GM19023 (cell line): ENCODE data around the gene DENND4A.
"Not testable (repeated sequence)": the region's sequence is repeated elsewhere in the genome, so short reads cannot be mapped to it uniquely, and the experiment has no call there.

Experiments used
- ATAC-seq: cut with Tn5 transposase; IDR thresholded peaks from one replicate; pipeline ENCODE4 v1.9.1; 2021; ENCODE audit warnings: mild to moderate bottlenecking, moderate library complexity; ENCODE audit not compliant: unreplicated experiment

DENND4A gene

DNA sequence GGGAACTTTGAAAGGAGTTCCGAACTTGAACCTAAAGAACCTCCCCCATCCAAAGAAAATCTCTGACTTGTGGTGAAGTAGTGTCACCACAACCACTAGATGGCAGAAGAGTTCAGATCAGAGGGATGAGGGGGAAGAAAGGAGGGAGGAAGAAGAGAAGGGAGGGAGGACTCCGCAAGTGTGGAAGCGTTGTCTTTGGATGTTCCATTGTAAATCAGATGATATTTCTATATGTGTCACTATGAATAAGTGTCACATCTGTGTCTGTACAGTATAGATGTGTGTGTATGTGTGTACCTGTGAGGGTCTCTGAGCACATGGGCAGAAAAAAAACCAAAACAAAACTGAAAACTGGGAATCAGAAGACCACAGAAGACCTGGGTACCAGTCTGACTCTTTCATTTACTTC lies 153.4 kb downstream of the DENND4A start:
- ATAC-seq = no peak

DNA sequence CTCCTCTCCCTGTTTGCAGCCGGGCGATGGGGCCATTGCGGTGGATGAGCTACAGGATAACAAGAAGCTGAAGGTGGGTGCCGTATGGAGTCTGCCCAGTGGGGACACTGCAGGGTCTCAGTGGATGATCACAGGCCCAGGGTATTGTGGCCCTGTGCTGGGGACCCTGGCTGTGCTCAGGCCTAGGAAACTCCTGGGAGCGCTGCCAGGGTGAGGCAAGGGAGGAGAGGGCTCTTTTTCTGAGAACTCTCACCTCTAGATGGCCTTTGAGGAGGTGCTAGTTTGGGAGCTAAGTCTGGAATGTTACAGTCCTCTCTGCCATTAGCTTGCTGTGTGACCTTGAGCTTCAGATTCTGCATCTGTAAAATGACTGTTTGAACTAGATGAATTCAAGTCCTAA lies 154.0 kb downstream of the DENND4A start:
- ATAC-seq = no peak

DNA sequence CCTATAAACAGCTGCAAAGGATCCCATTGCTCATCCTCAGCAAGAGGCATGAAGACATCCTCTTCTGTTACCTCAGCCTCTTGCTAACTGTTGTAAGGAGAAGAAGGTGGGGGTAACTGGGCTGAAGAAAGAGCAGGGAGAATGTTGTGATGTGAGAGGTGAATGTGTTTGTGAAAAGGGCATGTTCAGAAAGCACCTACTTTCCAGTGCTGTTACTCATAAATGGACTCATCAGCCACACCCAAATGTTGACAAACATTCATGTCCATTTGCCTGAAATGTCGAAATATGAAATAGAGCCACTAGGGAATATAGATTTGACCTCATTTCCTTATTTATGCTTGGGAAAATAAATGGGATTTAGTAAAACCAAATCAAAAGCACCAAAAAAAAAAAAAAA lies 157.7 kb downstream of the DENND4A start:
- no peak for ATAC-seq

DNA sequence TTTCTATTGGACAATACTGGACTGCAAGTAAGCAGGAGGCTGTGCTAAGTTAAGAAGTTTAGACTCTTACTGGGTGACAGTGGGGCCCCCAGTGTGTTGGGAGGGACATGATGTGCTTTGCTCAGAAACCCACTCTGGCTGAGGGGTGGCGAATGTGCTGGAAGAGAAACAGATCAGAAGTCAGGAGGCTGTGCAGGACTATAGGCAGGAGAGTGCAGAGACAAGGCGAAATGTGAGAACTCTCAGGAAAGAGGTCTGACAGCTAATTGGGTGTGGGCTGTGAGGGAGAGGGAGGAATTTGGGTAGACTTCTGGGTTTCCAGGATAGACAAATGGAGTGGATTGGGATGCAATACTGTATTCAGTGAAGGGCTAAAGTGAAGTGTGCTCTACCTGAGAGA lies 158.3 kb downstream of the DENND4A start:
- ATAC-seq = no peak

DNA sequence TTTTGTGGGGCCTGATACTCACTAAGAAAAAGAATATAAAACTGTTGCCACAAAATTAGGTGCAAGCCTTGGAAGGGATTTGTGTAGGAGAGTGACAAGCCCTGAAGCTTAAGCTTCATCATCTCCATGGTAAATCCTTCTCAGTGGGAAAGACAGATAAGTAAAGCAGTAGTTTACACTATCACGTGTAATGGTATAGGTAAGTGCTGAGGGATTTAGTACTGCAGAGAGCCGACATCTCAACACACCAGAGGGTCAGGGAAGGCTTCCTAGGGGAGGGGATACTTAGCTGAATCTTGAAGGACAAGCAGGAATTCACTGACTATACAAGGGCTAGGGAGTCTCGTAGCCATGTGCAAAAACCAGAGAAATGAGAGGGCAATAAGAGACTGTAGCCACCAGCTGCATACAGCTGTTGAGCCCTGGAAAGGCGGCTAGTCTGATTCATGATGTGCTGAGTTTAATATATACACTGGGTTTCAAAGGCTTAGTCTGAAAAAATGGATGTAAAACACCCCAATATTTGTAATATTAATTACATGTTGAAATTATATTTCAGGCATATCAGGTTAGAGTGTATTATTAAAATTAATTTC lies 159.2 kb downstream of the DENND4A start:
- no peak for ATAC-seq

DNA sequence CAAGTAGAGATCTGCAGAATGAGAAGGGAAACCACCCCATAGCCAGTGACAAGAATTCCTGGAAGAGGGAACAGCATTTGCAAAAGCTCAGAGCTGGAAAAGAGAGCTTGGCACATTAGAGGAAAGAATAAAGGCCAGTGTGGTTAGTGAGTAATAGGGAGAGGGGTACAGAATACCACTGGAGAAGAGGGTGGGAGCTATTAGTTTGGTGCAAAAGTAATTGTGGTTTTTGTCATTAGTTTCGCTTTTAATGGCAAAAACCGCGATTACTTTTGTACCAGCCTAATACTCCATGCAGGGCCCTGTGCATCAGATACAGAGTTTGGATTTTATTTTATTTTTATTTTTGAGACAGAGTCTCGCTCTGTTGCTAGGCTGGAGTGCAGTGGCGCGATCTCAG lies 160.6 kb downstream of the DENND4A start:
- no peak for ATAC-seq

DNA sequence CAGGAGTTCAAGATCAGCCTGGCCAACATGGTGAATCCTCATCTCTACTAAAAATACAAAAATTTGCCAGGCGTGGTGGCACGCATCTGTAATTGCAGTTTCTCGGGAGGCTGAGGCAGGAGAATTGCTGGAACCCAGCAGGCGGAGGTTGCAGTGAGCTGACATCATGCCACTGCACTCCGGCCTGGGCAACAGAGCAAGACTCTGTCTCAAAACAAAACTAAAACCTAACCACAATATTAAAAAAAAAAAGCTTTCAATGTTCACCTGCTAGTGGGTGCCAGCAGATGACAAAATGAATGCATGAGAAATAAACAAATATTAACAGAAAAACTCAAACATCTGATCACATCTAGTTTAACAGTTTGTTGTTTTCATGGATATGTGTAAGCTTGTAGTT lies 161.3 kb downstream of the DENND4A start:
- ATAC-seq = no peak

DNA sequence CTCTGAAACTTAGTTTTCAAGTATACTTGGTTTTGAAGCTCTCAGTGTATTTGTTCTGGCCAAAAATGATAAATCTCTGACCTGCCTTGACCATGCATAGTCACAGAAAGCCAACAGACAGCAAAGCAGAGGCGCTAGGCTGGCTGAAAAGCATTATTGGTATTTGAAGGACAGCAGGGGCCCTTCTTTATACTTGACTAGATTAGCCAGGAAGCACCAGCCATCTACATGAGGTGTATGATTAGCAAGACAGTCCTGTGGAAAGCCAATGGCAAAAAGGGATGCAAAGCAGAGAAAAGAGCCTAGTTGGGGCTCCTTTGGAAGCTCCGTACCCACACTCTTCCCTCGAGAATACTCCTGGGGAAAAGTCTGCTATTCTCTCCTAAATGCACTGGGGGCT lies 162.5 kb downstream of the DENND4A start:
- no peak for ATAC-seq

DNA sequence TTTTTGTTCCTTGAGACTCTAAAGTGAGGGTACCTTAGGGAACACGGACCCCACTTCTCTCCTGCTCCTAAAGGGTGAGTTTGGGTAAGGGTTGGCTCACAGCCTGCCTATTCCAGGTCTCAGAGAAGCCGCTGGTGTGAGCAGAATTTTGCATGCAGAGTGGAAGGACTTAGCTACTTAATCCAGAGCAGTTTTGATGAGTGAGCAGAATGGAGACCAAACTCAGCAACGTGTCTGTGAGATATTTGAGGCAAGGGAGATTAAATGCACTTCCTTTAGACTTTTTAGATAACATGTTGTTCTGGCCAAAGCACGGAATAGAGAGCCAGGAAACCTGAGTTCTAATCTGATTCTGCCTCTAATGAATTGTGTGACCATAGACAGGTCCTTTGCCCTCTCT lies 165.2 kb downstream of the DENND4A start:
- no peak for ATAC-seq

DNA sequence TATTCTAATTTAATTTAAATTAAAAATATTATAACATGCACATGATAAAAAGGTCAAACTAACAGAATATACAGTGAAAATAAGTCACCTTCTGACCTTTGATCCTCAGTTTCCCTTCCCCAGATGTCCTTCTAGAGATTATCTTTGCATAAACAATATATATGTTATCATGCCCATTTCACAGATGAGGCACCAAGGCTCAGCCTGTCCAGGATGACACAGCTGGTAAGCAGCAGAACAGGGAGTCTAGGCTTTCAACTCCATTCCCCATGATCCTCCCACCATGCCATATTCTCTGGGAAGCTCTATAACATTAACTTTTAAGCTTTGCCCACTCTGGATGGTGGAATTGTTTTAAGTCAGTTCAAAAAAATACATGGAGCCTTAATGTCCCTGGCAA lies 169.0 kb downstream of the DENND4A start:
- ATAC-seq = no peak

DNA sequence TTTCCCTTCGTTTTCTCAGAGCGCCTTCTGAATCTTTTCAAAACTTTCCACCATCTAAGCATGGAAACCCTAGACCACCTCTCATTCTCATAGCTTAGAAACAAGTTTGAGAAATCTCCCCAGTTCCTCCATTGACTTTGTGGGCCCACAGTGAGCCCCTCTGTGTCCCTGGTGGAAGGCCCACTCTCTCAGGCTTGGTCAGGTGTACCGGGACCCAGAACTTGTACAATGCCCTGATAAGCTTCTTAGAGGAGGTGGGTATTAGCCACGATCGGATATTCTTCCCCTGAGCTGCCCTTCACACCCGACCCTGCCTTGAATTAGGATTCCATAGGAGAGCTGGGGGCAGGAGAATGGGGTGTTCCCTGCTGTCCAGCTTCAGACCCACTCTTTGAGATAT lies 170.5 kb downstream of the DENND4A start, which contains the start of gene SLC24A1:
Gene SLC24A1, plus strand, starts transcription at position 301 of the 400 bp plus-strand sequence. CDS start 2,143 bp downstream, outside the sequence.
- ATAC-seq = no peak

DNA sequence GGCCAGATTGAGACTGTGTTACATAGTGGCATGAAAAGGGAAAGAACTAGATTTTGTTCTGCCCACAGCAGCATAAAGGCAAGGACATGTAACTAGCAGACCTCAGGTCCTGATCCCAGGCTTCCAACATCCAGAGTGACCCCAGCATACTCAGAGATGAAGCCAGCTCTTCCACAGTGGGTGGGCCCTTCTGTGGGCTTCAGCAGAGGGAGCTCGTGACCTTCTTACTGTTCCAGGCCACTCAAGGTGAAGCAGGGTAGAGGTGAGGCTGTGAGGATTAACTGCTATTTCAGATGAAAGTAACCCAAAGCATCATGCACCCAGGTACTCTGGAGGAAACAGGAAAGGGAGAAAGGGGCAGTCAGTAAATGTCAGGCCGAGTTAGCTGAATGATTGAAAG lies 171.3 kb downstream of the DENND4A start:
- no peak for ATAC-seq

DNA sequence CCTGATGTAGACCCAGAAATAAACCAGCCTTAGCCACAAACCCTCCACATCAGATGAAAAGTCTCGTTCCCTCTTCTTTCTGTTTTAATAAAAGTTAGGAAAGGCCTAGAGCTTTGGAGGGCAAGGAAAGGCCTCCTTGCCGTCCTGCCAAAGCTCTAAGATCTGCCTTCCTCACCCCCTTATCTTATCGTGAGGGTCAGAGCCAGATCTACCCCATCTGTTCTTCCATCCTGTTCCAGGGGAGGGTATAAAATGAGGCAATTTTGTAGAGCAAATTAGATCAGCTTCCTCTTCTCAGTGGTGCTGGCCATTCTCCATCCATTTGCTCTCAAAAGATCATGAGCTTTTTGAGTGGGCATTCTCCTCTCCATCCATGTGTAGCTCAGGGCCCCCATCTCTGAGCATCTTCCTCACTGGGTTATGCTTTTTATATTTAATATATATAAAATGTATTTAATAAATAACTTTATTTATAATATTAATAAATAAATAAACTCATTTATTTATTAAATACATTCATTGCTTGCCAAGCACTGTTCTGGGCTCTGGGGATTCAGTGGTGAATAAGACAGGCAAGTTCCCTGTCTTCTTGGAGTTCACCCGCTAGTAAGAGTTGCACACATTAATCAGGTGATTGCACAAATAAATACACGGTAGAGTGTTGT lies 172.3 kb downstream of the DENND4A start:
- no peak for ATAC-seq

DNA sequence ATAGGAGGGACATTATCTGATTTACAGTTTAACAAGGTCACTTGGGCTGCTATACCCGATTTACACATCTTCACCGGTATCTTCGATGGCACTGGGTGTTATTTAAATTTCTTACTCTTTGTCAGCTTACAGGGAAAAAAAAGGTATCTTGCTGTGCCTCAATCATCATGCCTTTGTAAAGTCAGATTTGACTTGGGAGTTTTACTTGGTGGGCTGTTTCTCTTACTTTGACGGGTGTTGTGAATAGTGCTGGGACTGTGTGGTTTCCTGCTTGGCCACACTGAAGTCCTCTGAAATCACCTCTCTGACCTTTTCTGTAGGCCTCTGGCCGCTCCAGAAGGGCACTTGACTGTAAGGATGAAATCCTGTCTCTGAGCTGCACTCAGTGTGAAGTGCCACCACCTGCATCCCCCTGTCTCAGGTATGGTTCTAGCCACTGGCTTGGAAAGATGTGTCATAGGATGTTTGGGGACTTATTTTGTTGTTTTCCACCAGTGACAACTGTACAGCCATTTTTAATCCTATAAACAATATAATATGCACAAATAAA lies 173.5 kb downstream of the DENND4A start:
- no peak for ATAC-seq

DNA sequence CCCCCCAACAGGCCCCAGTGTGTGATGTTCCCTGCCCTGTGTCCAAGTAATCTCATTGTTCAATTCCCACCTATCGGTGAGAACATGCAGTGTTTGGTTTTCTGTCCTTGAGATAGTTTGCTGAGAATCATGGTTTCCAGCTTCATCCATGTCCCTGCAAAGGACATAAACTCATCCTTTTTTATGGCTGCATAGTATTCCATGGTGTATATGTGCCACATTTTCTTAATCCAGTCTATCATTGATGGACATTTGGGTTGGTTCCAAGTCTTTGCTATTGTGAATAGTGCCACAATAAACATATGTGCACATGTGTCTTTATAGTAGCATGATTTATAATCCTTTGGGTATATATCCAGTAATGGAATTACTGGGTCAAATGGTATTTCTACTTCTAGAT lies 176.2 kb downstream of the DENND4A start:
- not testable (repeated sequence) for ATAC-seq

DNA sequence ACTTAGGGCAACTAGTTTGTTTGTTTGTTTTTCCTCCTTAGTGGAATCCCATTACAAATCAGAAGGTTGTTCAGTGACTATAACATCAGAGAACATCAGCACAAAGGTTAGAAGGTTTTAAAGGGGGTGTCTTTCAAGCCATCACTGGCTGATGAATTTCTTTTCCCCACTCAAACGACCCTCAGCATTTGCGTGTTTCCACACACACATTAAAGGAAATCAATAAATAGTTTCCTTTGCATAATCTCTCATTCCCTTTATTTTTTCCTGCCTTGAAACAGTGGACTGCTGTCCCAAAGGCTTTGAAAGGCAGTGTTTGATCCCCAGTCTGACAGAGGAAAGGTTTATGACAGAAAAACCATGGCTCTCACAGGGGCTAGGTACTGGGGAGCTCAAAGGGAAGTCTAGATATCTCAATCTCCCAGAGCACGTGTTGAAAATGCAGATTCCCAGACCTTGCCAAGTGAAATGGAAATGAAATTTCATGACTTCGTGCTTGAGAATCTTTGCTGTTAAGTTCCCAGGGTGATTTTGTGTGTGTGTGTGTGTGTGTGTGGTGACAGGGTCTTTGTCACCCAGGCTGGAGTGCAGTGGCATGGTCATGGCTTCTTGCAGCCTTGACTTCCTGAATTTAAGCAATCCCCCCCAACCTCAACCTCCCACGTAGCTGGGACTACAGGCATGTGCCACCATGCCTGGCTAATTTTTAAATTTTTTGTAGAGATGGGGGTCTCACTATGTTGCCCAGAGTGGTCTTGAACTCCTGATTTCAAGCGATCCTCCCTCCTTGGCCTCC lies 178.9 kb downstream of the DENND4A start:
- no peak for ATAC-seq

DNA sequence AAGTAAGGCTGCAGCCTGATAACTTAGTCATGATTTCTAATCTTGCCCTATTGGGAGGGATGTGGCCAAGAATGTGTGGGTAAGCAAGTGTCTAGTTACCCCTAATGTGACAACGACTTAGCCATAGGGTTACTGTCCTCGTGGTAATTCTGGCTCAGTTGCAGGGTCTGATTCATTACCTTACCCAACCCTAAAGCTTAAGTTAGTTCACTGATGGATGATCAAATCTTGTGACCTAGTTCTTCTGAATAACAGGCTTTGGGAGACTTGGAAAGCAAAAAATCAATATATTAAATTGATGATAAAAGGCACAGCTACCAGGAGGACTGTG lies 179.5 kb downstream of the DENND4A start:
- ATAC-seq = no peak

DNA sequence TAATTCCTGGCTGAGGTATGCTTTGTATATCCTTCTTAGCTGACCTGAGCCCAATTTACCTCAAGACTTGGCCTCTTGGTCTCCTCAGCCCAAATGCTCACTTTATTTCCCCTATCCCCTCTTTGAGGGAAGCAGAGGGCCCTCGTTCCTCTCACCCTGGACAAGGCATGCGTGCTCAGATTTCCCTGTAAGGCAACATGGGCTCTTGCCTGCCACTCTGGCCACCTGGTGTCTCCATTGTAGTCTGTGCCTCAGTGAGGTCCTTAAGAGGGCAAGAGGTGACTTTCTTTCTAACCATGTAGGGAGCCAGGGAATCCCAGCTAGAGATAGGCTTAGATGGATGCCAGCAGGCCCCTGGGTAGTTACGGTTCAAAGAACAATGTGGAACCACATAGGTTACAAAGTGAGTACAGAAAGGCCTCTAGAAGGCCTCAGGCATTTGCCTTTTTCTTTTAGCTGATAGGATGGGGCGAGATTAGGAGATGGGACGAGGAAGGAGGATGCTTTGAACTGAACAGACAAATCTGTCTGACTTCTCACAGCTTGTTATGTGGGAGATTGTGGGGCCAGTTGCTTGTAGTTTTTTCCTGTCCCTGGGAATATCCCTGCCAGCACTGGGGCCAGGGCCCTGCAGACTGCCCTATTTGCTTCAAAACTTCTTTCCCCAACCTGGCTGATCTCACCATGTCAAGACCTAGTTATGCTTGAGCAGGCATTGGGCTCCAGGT lies 180.0 kb downstream of the DENND4A start:
- ATAC-seq = no peak

DNA sequence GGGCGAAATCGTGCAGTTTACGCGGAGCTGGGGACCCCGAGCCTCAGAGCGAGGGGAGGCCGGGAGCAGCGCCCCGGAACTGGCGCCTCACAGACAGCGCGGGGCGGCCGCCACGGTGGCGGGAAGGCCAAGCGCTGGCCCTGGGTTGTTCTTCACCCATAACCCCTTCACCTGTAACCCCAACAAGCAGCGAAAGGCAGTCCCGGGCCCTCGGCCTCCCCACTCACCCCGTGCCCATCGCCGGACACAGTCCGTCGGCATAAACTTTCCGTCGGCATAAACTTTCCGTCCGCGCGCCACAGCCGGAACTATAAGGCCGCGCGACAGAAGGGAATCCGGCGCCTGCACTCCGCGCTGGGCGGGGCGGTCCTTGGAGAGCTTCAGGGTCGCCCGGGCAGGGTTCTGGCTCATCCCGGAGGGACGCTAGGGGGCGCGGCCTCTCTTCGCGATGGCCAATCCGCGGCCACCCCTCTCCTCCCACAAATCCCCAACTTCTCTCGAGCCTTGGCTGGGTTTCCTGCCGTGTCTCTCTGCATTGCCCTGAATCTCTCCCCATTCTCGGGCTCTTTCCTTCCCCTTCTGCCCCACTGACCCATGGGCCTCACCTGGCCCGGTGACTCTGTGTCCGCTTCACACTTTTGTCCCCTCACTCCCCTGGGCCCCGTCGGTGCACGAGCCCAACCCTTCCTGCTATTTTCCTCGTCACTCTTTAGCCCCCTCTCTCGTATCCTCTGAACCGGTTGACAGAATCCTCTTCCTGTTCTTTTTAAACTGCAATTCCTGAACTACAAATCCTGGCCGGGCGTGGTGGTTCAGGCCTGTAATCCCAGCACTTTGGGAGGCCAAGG lies 181.0 kb downstream of the DENND4A start, which contains the start of gene INTS14:
Gene INTS14, minus strand, starts transcription at position 261 of the 848 bp plus-strand sequence. CDS start 3,751 bp downstream, outside the sequence.
- ATAC-seq = peak; percentile 95
